HepG2 (cell line): ENCODE results near the gene GSTK1. TPM values are rescaled to one million over a fixed set of nuclear protein-coding genes. Genes with fewer than 3 reads are reported as not detected.

Experiments
- ATRX ChIP-seq: sonication (generic); formaldehyde crosslinking; IDR thresholded peaks from 2 replicates; pipeline ENCODE4 v1.4.0; 2020; ENCODE audit warnings: missing genetic modification reagents, borderline replicate concordance
- FOXP1 ChIP-seq, 2 experiments: fragments of 450-650 bp in 1 of 2; IDR thresholded peaks; 2 replicates each; pipeline ENCODE4 v1.6.1; 2017 to 2018; ENCODE audit warnings: antibody characterized with exemption in 1 of 2
- HMGXB3 ChIP-seq: sonication (generic); formaldehyde crosslinking; IDR thresholded peaks from 2 replicates; pipeline ENCODE4 v1.4.0; 2020; ENCODE audit warnings: missing genetic modification reagents, borderline replicate concordance
- HOXA7 ChIP-seq: sonication (generic); formaldehyde crosslinking; IDR thresholded peaks from 2 replicates; pipeline ENCODE4 v1.8.1; 2022; ENCODE audit warnings: mild to moderate bottlenecking, missing genetic modification reagents, moderate library complexity
- ISX ChIP-seq: sonication (generic); formaldehyde crosslinking; conservative IDR thresholded peaks from 2 replicates; pipeline ENCODE4 v1.5.0; 2020; ENCODE audit warnings: missing genetic modification reagents
- MED8 ChIP-seq: sonication (generic); formaldehyde crosslinking; IDR thresholded peaks from 2 replicates; pipeline ENCODE4 v1.8.1; 2023; ENCODE audit warnings: mild to moderate bottlenecking, missing genetic modification reagents; ENCODE audit not compliant: insufficient replicate concordance
- MXD3 ChIP-seq: IDR thresholded peaks from 2 replicates; pipeline ENCODE4 v1.6.1; 2016; ENCODE audit warnings: mild to moderate bottlenecking, missing biosample characterization, missing genetic modification reagents
- NFRKB ChIP-seq: fragments of 450-650 bp; IDR thresholded peaks from 2 replicates; pipeline ENCODE4 v1.6.1; 2017
- NR2C2 ChIP-seq: sonication (generic); formaldehyde crosslinking; IDR thresholded peaks from 2 replicates; pipeline ENCODE4 v1.4.0; 2020; ENCODE audit warnings: missing genetic modification reagents, mild to moderate bottlenecking, moderate library complexity, borderline replicate concordance
- POGK ChIP-seq: sonication (generic); formaldehyde crosslinking; conservative IDR thresholded peaks from 2 replicates; pipeline ENCODE4 v1.8.0; 2022; ENCODE audit warnings: mild to moderate bottlenecking, moderate library complexity, missing genetic modification reagents
- PRPF4 ChIP-seq: fragments of 200-400 bp; formaldehyde crosslinking; IDR thresholded peaks from 2 replicates; pipeline ENCODE4 v1.6.1; 2016; ENCODE audit warnings: low read length, low read depth; ENCODE audit not compliant: poor library complexity, severe bottlenecking
- SMAD9 ChIP-seq: sonication (generic); formaldehyde crosslinking; IDR thresholded peaks from 2 replicates; pipeline ENCODE4 v1.5.1; 2020; ENCODE audit warnings: mild to moderate bottlenecking, missing genetic modification reagents
- SMARCC2 ChIP-seq: fragments of 450-650 bp; IDR thresholded peaks from 2 replicates; pipeline ENCODE4 v1.6.1; 2017; ENCODE audit warnings: antibody characterized with exemption, mild to moderate bottlenecking
- SP2 ChIP-seq: sonication (generic); formaldehyde crosslinking; IDR thresholded peaks from 2 replicates; pipeline ENCODE4 v1.5.1; 2020; ENCODE audit warnings: mild to moderate bottlenecking, missing genetic modification reagents
- UBTF ChIP-seq: sonication (generic); formaldehyde crosslinking; IDR thresholded peaks from 2 replicates; pipeline ENCODE4 v1.4.0; 2020; ENCODE audit warnings: mild to moderate bottlenecking, missing genetic modification reagents
- ZNF224 ChIP-seq: sonication (generic); formaldehyde crosslinking; IDR thresholded peaks from 2 replicates; pipeline ENCODE4 v1.5.0; 2020; ENCODE audit warnings: mild to moderate bottlenecking, missing genetic modification reagents
- ZNF704 ChIP-seq: sonication (generic); formaldehyde crosslinking; IDR thresholded peaks from 2 replicates; pipeline ENCODE4 v1.8.1; 2023; ENCODE audit warnings: mild to moderate bottlenecking, inconsistent platforms, moderate library complexity, missing genetic modification reagents, borderline replicate concordance
- ZNF891 ChIP-seq: sonication (generic); formaldehyde crosslinking; IDR thresholded peaks from 2 replicates; pipeline ENCODE4 v1.5.0; 2020; ENCODE audit warnings: mild to moderate bottlenecking, missing genetic modification reagents
- polyA plus RNA-seq, 8 experiments: library from polyadenylated mRNA; depleted of rRNA in 3 of 8; stranded (reverse) in 7 of 8; unstranded in 1 of 8; fragments of >200 nt; fragmentation: Illumina TruSeq in 4 of 8; extraction: Trizol in 4 of 8; gene quantifications; 2 replicates each; pipeline versions ENCODE4 v1.2.1 to v1.2.3, GENCODE V29; 2011 to 2016; ENCODE audit warnings: low read depth in 4 of 8, missing spikeins in 1 of 8, mixed read lengths in 1 of 8; ENCODE audit not compliant: insufficient read depth in 1 of 8
- total RNA-seq, 5 experiments: library from RNA; depleted of rRNA; stranded (reverse); fragments of >200 nt; fragmentation: Illumina TruSeq; extraction: Trizol; gene quantifications; 2 replicates each; pipeline ENCODE4 v1.2.3, GENCODE V29; 2016; ENCODE audit warnings: low read depth in 1 of 5

The GSTK1 gene
- total and polyA plus RNA-seq, 2 of the 13 experiments (the other 11 are each of a cell fraction or from before 2014, with no cell fraction given), result 64.6 to 92.1 TPM

- peak; percentile 90 for TF ChIP-seq UBTF
- TF ChIP-seq ZNF704 (CRISPR knock-in tag), result no peak
- no peak for TF ChIP-seq MED8
- no peak for TF ChIP-seq SMARCC2
- TF ChIP-seq ZNF224 (CRISPR knock-in tag), result 0 out of 2 replicates have a peak, but pooled peaks have one; percentile 66
- no peak for TF ChIP-seq ATRX (CRISPR knock-in tag)
- no peak for TF ChIP-seq NFRKB
- no peak for TF ChIP-seq ISX
- no peak for TF ChIP-seq FOXP1 (IDR thresholded peaks at IDR 0.05)
- 0 out of 2 replicates have a peak, but pooled peaks have one; percentile 14 for TF ChIP-seq FOXP1 (CRISPR knock-in tag; IDR thresholded peaks at IDR 0.05)
- TF ChIP-seq ZNF891 (CRISPR knock-in tag), result no peak
- peak; percentile 93 for TF ChIP-seq PRPF4
- peak; percentile 53 for TF ChIP-seq SP2
- TF ChIP-seq SMAD9 (CRISPR knock-in tag), result no peak
- TF ChIP-seq NR2C2 (CRISPR knock-in tag), result 0 out of 2 replicates have a peak, but pooled peaks have one; percentile 20
- TF ChIP-seq POGK (CRISPR knock-in tag), result peak; percentile 58
- no peak for TF ChIP-seq HOXA7 (CRISPR knock-in tag)
- TF ChIP-seq MXD3 (CRISPR knock-in tag), result peak; percentile 34; the same call in 1 of the 2 replicates
- TF ChIP-seq HMGXB3, result no peak
Observed at GRCh38 chr7:143287935-143288826, 24.9 kb downstream of the GSTK1 start, which contains the start of gene CASP2 (continued).
